Left kidney (tissue), 8 donors: ENCODE measurements around the gene FBXO3. TPM values are rescaled to one million over a fixed set of nuclear protein-coding genes. Genes with fewer than 3 reads are reported as not detected.
"Not testable (repeated sequence)": the region's sequence is repeated elsewhere in the genome, so short reads cannot be mapped to it uniquely, and the experiment has no call there.

Source experiments
- DNase-seq: peaks from one replicate; pipeline ENCODE4 v3.0.0-alpha.2; 2013
- long read RNA-seq, 8 donors: transcript quantifications; one replicate each; lab custom pipeline, GENCODE V29; 2026
- polyA plus RNA-seq: library from polyadenylated mRNA; unstranded; fragments of 120-200 nt; gene quantifications from one replicate; pipeline ENCODE4 v1.2.1, GENCODE V29; 2013; ENCODE audit not compliant: insufficient read length

Gene FBXO3
- polyA plus RNA-seq, result 62.1 TPM
- long read RNA-seq, donor 1, full-length matches to known transcripts, result 9 of 9 reads
- long read RNA-seq, donor 1, partial matches to known transcripts, result 0 of 9 reads
- long read RNA-seq, donor 1, other reads (novel, unspliced or antisense), result 0 of 9 reads
- long read RNA-seq, donor 2, full-length matches to known transcripts, result 10 of 10 reads
- long read RNA-seq, donor 2, partial matches to known transcripts, result 0 of 10 reads
- long read RNA-seq, donor 2, other reads (novel, unspliced or antisense), result 0 of 10 reads
- long read RNA-seq, donor 3, transcript FBXO3-201 (11 exons, 2,397 nt), result major isoform, 6 of 6 reads
- long read RNA-seq, donor 3, partial matches to known transcripts, result 0 of 6 reads
- long read RNA-seq, donor 3, other reads (novel, unspliced or antisense), result 0 of 6 reads
- long read RNA-seq, donor 4, result 0 reads
- long read RNA-seq, donor 5, full-length matches to known transcripts, result 18 of 18 reads
- long read RNA-seq, donor 5, partial matches to known transcripts, result 0 of 18 reads
- long read RNA-seq, donor 5, other reads (novel, unspliced or antisense), result 0 of 18 reads
- long read RNA-seq, donor 6, partial matches to known transcripts, result 0 of 6 reads
- long read RNA-seq, donor 6, other reads (novel, unspliced or antisense), result 0 of 6 reads
- long read RNA-seq, donor 7, full-length matches to known transcripts, result 12 of 12 reads
- long read RNA-seq, donor 7, partial matches to known transcripts, result 0 of 12 reads
- long read RNA-seq, donor 7, other reads (novel, unspliced or antisense), result 0 of 12 reads
- long read RNA-seq, donor 8, partial matches to known transcripts, result 0 of 3 reads
- long read RNA-seq, donor 8, other reads (novel, unspliced or antisense), result 0 of 3 reads

- DNase-seq, result peak; percentile 91
Observed at GRCh38 chr11:33773987-33774735, at the start of gene FBXO3. Gene FBXO3, minus strand, starts transcription at chr11:33774520. Its CDS starts 23 bp downstream, at chr11:33774497.

GRCh38 chr11:33822981-33823380 is 48.7 kb upstream of the FBXO3 start:
- not testable (repeated sequence) for DNase-seq

- DNase-seq, result no peak
Observed at GRCh38 chr11:33819278-33820035, 45.1 kb upstream of the FBXO3 start.

- DNase-seq, result peak; percentile 80
Observed at GRCh38 chr11:33808228-33808828, 34.0 kb upstream of the FBXO3 start.

- DNase-seq, result no peak
Observed at GRCh38 chr11:33804471-33804870, 30.2 kb upstream of the FBXO3 start.

- peak; percentile 86 for DNase-seq
Observed at GRCh38 chr11:33802194-33802950, 28.1 kb upstream of the FBXO3 start.

GRCh38 chr11:33801821-33802193 is 27.5 kb upstream of the FBXO3 start:
- no peak for DNase-seq

- no peak for DNase-seq
Observed at GRCh38 chr11:33797879-33798278, 23.6 kb upstream of the FBXO3 start.

GRCh38 chr11:33790040-33790439 is 15.7 kb upstream of the FBXO3 start:
- peak; percentile 25 for DNase-seq

GRCh38 chr11:33788095-33788494 is 13.8 kb upstream of the FBXO3 start:
- DNase-seq, result not testable (repeated sequence)

- no peak for DNase-seq
Observed at GRCh38 chr11:33787076-33787475, 12.8 kb upstream of the FBXO3 start.

- DNase-seq, result no peak
Observed at GRCh38 chr11:33785609-33786008, 11.3 kb upstream of the FBXO3 start.

GRCh38 chr11:33779849-33780528 is 5.7 kb upstream of the FBXO3 start:
- DNase-seq, result no peak

GRCh38 chr11:33778675-33779074 is 4.4 kb upstream of the FBXO3 start:
- peak; percentile 49 for DNase-seq

GRCh38 chr11:33777906-33778305 is 3.6 kb upstream of the FBXO3 start:
- DNase-seq, result no peak

GRCh38 chr11:33775832-33776470 is 1.6 kb upstream of the FBXO3 start:
- no peak for DNase-seq

- DNase-seq, result no peak
Observed at GRCh38 chr11:33775467-33775807, 1.1 kb upstream of the FBXO3 start.

GRCh38 chr11:33774736-33775466 is 581 bp upstream of the FBXO3 start:
- DNase-seq, result no peak
